WTC11 (cell line): ENCODE measurements around the gene CDRT15L2. TPM values are rescaled to one million over a fixed set of nuclear protein-coding genes. Genes with fewer than 3 reads are reported as not detected.
"Not testable (repeated sequence)": the region's sequence is repeated elsewhere in the genome, so short reads cannot be mapped to it uniquely, and the experiment has no call there.

Experiments used
- ATAC-seq: fragments of 200-7000 bp; cut with Tn5 transposase; 2 replicates; pipeline ENCODE4 v1.10.0; 2021; ENCODE audit warnings: mild to moderate bottlenecking, moderate library complexity
- Bru-seq: library from RNA; stranded (reverse); fragments of 400-500 nt; gene quantifications from one replicate; lab custom pipeline; 2021; lab: Mats Ljungman, UMichigan
- CTCF ChIA-PET: fragments of 300-600 bp; sonication (Branson Sonifier 250); formaldehyde crosslinking; loops from one replicate; lab custom pipeline; 2021; ENCODE audit warnings: antibody characterized with exemption; lab: Charles Lee
- POLR2A ChIA-PET: fragments of 350-600 bp; sonication (Branson Sonifier 250); formaldehyde crosslinking; loops from one replicate; lab custom pipeline; 2021; ENCODE audit warnings: antibody characterized with exemption; lab: Charles Lee
- DNase-seq: peaks from one replicate; pipeline ENCODE4 v3.0.0; 2021; ENCODE audit warnings: low spot score
- H3K27ac Mint-ChIP-seq: 2 replicates; pipeline ENCODE4 v1.8.0; 2021; ENCODE audit warnings: mixed read lengths
- H3K27me3 Mint-ChIP-seq: 2 replicates; pipeline ENCODE4 v1.8.0; 2021; ENCODE audit warnings: low read depth, mild to moderate bottlenecking, moderate library complexity, mixed read lengths
- H3K36me3 Mint-ChIP-seq: 2 replicates; pipeline ENCODE4 v1.8.0; 2021; ENCODE audit warnings: mixed read lengths
- H3K4me1 Mint-ChIP-seq: 2 replicates; pipeline ENCODE4 v1.8.0; 2022; ENCODE audit warnings: mixed read lengths
- H3K4me3 Mint-ChIP-seq: 2 replicates; pipeline ENCODE4 v1.8.0; 2021; ENCODE audit warnings: mild to moderate bottlenecking, moderate library complexity, mixed read lengths
- H3K9me3 Mint-ChIP-seq: 2 replicates; pipeline ENCODE4 v1.8.0; 2021; ENCODE audit warnings: mixed read lengths
- long read RNA-seq, 3 experiments: library from RNA in 1 of 3; library from capped mRNA in 1 of 3; library from polyadenylated mRNA in 1 of 3; unstranded in 2 of 3; stranded (forward) in 1 of 3; transcript quantifications; one replicate each; pipeline ENCODE4 v2.0.0, GENCODE V29; 2021
- total RNA-seq: library from RNA; stranded (reverse); gene quantifications from 3 replicates; pipeline ENCODE4 v1.2.3, GENCODE V29; 2021

The CDRT15L2 gene
- total RNA-seq (not detected in 3 replicates), Bru-seq, nascent RNA (not detected)
- long read RNA-seq, experiment 1, result 0 reads
- long read RNA-seq, experiment 2, result 0 reads
- long read RNA-seq, experiment 3, result 0 reads

- H3K9me3 Mint-ChIP-seq, CTCF ChIA-PET, ATAC-seq, H3K27ac Mint-ChIP-seq, DNase-seq, POLR2A ChIA-PET, H3K4me1 Mint-ChIP-seq, H3K4me3 Mint-ChIP-seq, H3K27me3 Mint-ChIP-seq, H3K36me3 Mint-ChIP-seq: not testable (repeated sequence)
These were observed at the start of gene CDRT15L2 for GRCh38 chr17:20579424-20579823. CDRT15L2 (plus strand) TSS chr17:20579724; CDS start chr17:20579744, 20 bp downstream.

DNA sequence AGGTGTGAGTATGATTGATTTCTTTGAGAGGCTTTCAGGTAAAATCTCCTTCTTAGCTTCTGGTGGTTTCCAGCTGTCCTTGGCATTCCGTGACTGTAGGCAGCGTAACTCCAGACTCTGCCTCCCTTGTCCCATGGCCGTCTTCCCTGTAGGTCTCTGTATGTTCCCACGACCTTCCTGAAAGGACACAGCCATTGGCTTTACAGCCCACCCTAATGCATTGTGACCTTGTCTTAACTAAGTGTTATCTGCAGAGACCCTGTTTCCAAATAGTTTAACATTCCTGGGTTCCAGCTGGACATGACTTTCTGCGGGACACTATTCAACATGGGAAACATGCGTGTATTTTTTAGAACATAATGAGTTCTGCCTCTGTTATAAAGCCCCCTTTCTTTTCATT, 49.4 kb upstream of the CDRT15L2 start:
- H3K9me3 Mint-ChIP-seq, H3K27me3 Mint-ChIP-seq, H3K36me3 Mint-ChIP-seq, DNase-seq, ATAC-seq, POLR2A ChIA-PET, CTCF ChIA-PET: not testable (repeated sequence)
- peak overlapping the region; percentile 85 for H3K4me3 Mint-ChIP-seq
- H3K4me1 Mint-ChIP-seq, result peaks cover 16% of the 10 kb centered on the region
- peak overlapping the region; percentile 22; the same call in 1 of the 2 replicates for H3K27ac Mint-ChIP-seq

- H3K9me3 Mint-ChIP-seq, POLR2A ChIA-PET, DNase-seq, H3K36me3 Mint-ChIP-seq, H3K27me3 Mint-ChIP-seq, H3K27ac Mint-ChIP-seq, CTCF ChIA-PET: not testable (repeated sequence)
- peaks cover 17% of the 10 kb centered on the region for H3K4me1 Mint-ChIP-seq
- ATAC-seq, result peak; percentile 24
- peak overlapping the region; percentile 71 for H3K4me3 Mint-ChIP-seq
These were observed 46.9 kb upstream of the CDRT15L2 start for GRCh38 chr17:20532544-20533090.

DNA sequence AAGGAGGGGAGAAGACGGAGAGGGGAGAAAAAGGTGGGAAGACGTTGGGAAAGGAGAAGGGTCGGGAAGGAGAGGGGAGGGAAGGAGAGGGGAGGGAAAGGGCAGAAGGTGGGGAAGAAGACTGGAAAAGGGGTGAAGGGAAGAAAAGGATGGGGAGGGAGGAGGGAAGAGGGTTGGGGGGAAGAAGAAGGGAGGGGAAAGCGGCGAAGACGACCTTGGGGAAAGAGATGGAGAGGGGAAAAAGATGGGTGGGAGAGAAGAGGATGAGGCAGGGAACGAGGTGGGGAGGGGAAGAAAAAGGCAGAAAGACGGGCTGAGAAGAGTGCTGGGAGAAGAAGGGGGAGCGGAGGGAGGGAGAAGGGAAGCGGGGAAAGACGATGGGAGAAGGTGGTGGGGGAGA, 46.3 kb upstream of the CDRT15L2 start:
- DNase-seq, H3K27ac Mint-ChIP-seq, ATAC-seq, H3K36me3 Mint-ChIP-seq, H3K9me3 Mint-ChIP-seq, H3K27me3 Mint-ChIP-seq, POLR2A ChIA-PET, CTCF ChIA-PET: not testable (repeated sequence)
- Mint-ChIP-seq H3K4me3 (peak overlapping the region; percentile 71), H3K4me1 (peaks cover 17% of the 10 kb centered on the region)

DNA sequence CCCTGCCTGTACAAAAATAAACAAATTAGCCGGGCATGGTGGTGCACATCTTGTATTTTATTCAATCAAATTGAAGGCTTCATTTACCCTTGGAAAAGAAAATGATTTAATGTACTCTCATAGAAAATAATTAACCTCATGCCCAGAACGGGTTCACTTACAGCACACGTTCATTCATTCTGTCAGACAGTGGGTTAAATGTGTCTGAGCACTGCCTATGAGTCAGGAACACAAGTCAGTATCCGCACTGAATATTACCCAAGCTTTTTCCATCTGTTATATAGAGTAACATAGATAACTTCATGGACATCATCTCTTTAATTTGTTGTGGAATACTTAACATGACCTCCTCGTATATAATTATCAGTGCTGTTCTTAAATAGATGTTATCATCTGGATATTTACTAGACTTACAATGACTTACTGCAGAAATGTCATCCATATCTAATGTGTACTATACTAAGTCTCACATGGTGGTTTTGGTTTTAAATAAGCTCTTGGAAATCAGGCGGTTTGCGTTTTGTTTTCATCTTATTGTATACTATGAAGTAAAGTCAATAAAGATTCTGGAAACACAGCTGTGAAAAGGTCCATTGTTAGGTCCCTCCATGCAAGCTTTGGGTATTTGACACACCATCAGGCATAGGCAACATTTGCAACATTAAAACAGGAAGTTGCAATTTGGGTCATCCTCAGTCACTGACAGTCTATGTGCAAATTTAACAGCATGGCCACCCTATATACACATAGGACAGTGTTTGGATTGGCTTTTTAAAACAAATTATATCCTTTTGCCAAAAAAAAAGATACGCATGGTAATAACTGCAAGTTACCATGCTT, 44.6 kb upstream of the CDRT15L2 start:
- H3K36me3 Mint-ChIP-seq, POLR2A ChIA-PET, H3K4me3 Mint-ChIP-seq, ATAC-seq, H3K27ac Mint-ChIP-seq, DNase-seq, H3K27me3 Mint-ChIP-seq, H3K9me3 Mint-ChIP-seq, CTCF ChIA-PET: not testable (repeated sequence)
- peaks cover 17% of the 10 kb centered on the region for H3K4me1 Mint-ChIP-seq

GRCh38 chr17:20540414-20540813, 39.1 kb upstream of the CDRT15L2 start:
- H3K36me3 Mint-ChIP-seq, DNase-seq, H3K4me1 Mint-ChIP-seq, CTCF ChIA-PET, H3K4me3 Mint-ChIP-seq, H3K27ac Mint-ChIP-seq, ATAC-seq, H3K9me3 Mint-ChIP-seq, POLR2A ChIA-PET, H3K27me3 Mint-ChIP-seq: not testable (repeated sequence)

- H3K27ac Mint-ChIP-seq, ATAC-seq, H3K4me3 Mint-ChIP-seq, H3K4me1 Mint-ChIP-seq, H3K36me3 Mint-ChIP-seq, POLR2A ChIA-PET, CTCF ChIA-PET, H3K27me3 Mint-ChIP-seq, DNase-seq, H3K9me3 Mint-ChIP-seq: not testable (repeated sequence)
These were observed 38.7 kb upstream of the CDRT15L2 start for GRCh38 chr17:20540865-20541264.

- ATAC-seq, DNase-seq, H3K36me3 Mint-ChIP-seq, H3K4me1 Mint-ChIP-seq, POLR2A ChIA-PET, H3K27me3 Mint-ChIP-seq, CTCF ChIA-PET, H3K9me3 Mint-ChIP-seq, H3K27ac Mint-ChIP-seq, H3K4me3 Mint-ChIP-seq: not testable (repeated sequence)
These were observed 37.5 kb upstream of the CDRT15L2 start for GRCh38 chr17:20541853-20542546.

DNA sequence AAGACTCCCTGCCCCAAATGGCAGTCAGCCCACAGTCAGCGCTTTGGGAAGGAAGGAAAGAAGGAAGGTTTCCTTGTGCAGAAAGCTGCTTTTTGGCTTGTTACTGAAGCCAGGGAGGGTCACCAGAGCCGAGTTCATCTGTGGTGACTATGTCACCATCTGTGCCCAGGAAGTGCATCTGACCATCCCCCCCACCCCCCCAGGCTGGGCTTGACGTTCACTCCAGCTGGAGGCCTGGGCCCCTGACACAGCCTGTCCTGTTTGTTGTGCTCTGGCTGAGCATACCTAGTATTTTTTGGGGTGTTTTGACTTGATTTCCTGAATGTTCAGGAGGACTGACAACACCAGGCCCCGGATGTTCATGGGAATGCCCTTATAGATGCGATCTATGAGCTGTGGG, 31.6 kb upstream of the CDRT15L2 start:
- H3K36me3 Mint-ChIP-seq, H3K27ac Mint-ChIP-seq, DNase-seq, H3K4me3 Mint-ChIP-seq, H3K4me1 Mint-ChIP-seq, CTCF ChIA-PET, H3K9me3 Mint-ChIP-seq, ATAC-seq, POLR2A ChIA-PET, H3K27me3 Mint-ChIP-seq: not testable (repeated sequence)

GRCh38 chr17:20552920-20553319, 26.6 kb upstream of the CDRT15L2 start:
- H3K36me3 Mint-ChIP-seq, POLR2A ChIA-PET, H3K27ac Mint-ChIP-seq: not testable (repeated sequence)

DNA sequence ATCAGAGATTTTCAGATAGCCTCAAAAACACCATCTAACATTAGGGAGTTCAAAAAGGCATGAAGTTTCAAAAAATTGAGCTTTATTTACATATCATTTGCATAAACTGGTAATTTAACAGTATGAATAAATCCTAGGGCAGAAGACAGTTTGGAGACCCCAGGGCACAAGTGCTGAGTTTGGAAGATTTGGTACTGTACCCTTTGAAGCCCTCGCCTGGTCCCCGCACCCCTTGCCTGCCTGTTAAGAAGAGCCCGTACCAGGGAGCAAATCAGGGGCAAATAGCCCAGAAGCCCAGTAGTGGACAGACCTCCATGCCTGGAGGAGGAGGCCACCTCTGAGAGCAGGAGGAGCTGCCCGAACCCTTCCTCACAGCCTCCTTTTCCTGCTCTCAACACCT, 24.8 kb upstream of the CDRT15L2 start:
- H3K27me3 Mint-ChIP-seq, H3K36me3 Mint-ChIP-seq, H3K9me3 Mint-ChIP-seq, POLR2A ChIA-PET, H3K4me1 Mint-ChIP-seq, ATAC-seq, CTCF ChIA-PET, H3K27ac Mint-ChIP-seq, DNase-seq, H3K4me3 Mint-ChIP-seq: not testable (repeated sequence)

More at GRCh38 chr17:20552920-20553319, 26.6 kb upstream of the CDRT15L2 start:
- CTCF ChIA-PET, ATAC-seq, DNase-seq, H3K4me3 Mint-ChIP-seq, H3K4me1 Mint-ChIP-seq, H3K27me3 Mint-ChIP-seq, H3K9me3 Mint-ChIP-seq: not testable (repeated sequence)
